ENCODE data around the gene CLMP. TPM values are rescaled to one million over a fixed set of nuclear protein-coding genes. Genes with fewer than 3 reads are reported as not detected.

CLMP gene
- total and polyA plus RNA-seq, 9 of the 15 experiments (the other 6 are each of a cell fraction or from before 2014, with no cell fraction given) = 0.02 to 0.15 (median 0.03) TPM; not detected in 6

DNA sequence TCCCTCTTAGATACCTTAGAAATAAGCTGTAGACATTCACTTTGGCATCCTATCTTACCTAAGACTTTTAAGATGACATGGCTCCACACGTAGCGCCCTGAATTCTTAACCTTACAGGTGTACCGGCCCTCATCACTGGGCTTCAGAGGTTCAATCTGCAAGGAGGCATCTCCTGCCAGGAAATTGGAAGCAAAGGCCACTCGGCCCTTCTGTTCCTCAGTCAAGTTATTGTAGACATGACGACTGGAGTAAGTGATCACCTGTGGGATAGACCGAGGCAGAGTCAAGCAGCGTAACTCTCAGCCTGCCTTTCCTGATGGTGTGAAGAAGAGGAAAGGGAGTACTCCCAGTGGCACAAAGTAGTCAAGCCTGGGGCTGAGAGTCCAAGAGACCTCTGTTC, 110.6 kb downstream of the CLMP start:
- ATAC-seq (no peak), DNase-seq (ENCODE audit: extremely low read depth in 1 of 4, low spot score in 3 of 4) (no peak), FAIRE-seq (no peak)
- Histone ChIP-seq H3K4me1 (replicated peaks in 1 of 2; ENCODE audit: control insufficient read depth in 2 of 2, insufficient read depth in 2 of 2, low read length in 2 of 2) (peaks cover 7 to 9% of the 10 kb centered on the region in 2 experiments; a peak in 3 of 5 replicates), H3K9me3 (replicated peaks; ENCODE audit: control insufficient read depth, insufficient read depth, low read depth, low read length) (no peaks in the 10 kb centered on the region), H3K4me2 (ENCODE audit: insufficient read depth, low read length) (no peak overlapping the region), H3K4me3 (no peak overlapping the region), H3K79me2 (ENCODE audit: control insufficient read depth, insufficient read depth, low read length) (no peaks in the 10 kb centered on the region), H2AFZ (ENCODE audit: low read depth, low read length) (no peak overlapping the region), H3K36me3 (ENCODE audit: control insufficient read depth, insufficient read depth, low read length) (no peaks in the 10 kb centered on the region), H3K9ac (ENCODE audit: insufficient read depth in 1 of 2, low read depth in 2 of 2, low read length in 2 of 2) (no peak overlapping the region), H3K9me1 (ENCODE audit: control insufficient read depth, insufficient read depth, low read length) (no peaks in the 10 kb centered on the region), H4K20me1 (replicated peaks; ENCODE audit: control insufficient read depth, insufficient read depth, low read length) (no peaks in the 10 kb centered on the region), H3K27me3 (ENCODE audit: control insufficient read depth in 2 of 2, insufficient read depth in 2 of 2, low read length in 2 of 2) (no peaks in the 10 kb centered on the region), H3K27ac (ENCODE audit: extremely low read depth, low read depth, low read length) (no peak overlapping the region)
- POLR2A ChIA-PET = interaction anchor here (1.6 kb wide), 1 partner anchor 22 kb away, joined by 6 read pairs; the partner anchor contains the start of gene HSPA8
- BruUV-seq (replicated peaks) = no TSS peak
- CTCF ChIA-PET (ENCODE audit: low intra/inter-chr PET ratio) = no interaction called here
- no peak for TF ChIP-seq ILK (tag; IDR thresholded peaks at IDR 0.05; ENCODE audit: borderline replicate concordance, low read depth)
- TF ChIP-seq ZNF12 (CRISPR knock-in tag; IDR thresholded peaks at IDR 0.05) = no peak
- TF ChIP-seq HEY1 (CRISPR knock-in tag; IDR thresholded peaks at IDR 0.05; ENCODE audit: borderline replicate concordance) = no peak
- TF ChIP-seq ZNF512 (tag; IDR thresholded peaks at IDR 0.05) = no peak
- TF ChIP-seq MCM5 (IDR thresholded peaks at IDR 0.05; ENCODE audit: low read depth) = no peak
- no peak for TF ChIP-seq POLR2B (IDR thresholded peaks at IDR 0.05; ENCODE audit: low read depth, partially characterized antibody)
- TF ChIP-seq FUS (optimal IDR thresholded peaks at IDR 0.05; ENCODE audit: low read depth, low read length) = no peak
- WGBS (ENCODE audit: insufficient coverage, low coverage, missing lambda C conversion rate) = 64% methylated on average over 7 of the region's 7 CpGs
- intact Hi-C loops (cut with micrococcal nuclease) (no loop called here), in situ Hi-C loops (cut with MboI) (no loop called here)

Measured in K562 (cell line).